Osteoblast (primary cell): ENCODE results near the gene DIAPH2. TPM values are rescaled to one million over a fixed set of nuclear protein-coding genes. Genes with fewer than 3 reads are reported as not detected.

Experiments used
- DNase-seq: peaks from one replicate; pipeline ENCODE4 v3.0.0; 2011; ENCODE audit warnings: low spot score, mixed read lengths; ENCODE audit not compliant: insufficient read length; ENCODE audit errors: missing footprints
- H2AFZ ChIP-seq: 2 replicates; pipeline ENCODE4 v1.6.0; 2011; ENCODE audit warnings: mild to moderate bottlenecking, low read length
- H3K27ac ChIP-seq: 2 replicates; pipeline ENCODE4 v1.5.1; 2011; ENCODE audit warnings: mild to moderate bottlenecking, low read depth, low read length, moderate library complexity
- H3K27me3 ChIP-seq: 2 replicates; pipeline ENCODE4 v1.6.0; 2012; ENCODE audit warnings: mild to moderate bottlenecking, control low read depth, inconsistent platforms, low read length, moderate library complexity; ENCODE audit not compliant: insufficient read depth
- H3K36me3 ChIP-seq: 2 replicates; pipeline ENCODE4 v1.5.1; 2011; ENCODE audit warnings: mild to moderate bottlenecking, low read length, control low read depth, moderate library complexity; ENCODE audit not compliant: insufficient read depth
- H3K4me1 ChIP-seq: 2 replicates; pipeline ENCODE4 v1.5.1; 2011; ENCODE audit warnings: mild to moderate bottlenecking, low read length, control low read depth, moderate library complexity; ENCODE audit not compliant: insufficient read depth
- H3K4me2 ChIP-seq: 2 replicates; pipeline ENCODE4 v1.6.0; 2011; ENCODE audit warnings: mild to moderate bottlenecking, low read length; ENCODE audit not compliant: insufficient read depth
- H3K4me3 ChIP-seq: fragments of 200-600 bp; sonication (generic); 3 replicates; pipeline ENCODE4 v1.5.1; 2012; ENCODE audit warnings: mild to moderate bottlenecking, low read length, inconsistent platforms; ENCODE audit not compliant: insufficient read depth
- H3K79me2 ChIP-seq: 2 replicates; pipeline ENCODE4 v1.6.0; 2012; ENCODE audit warnings: mild to moderate bottlenecking, low read length, control low read depth, inconsistent platforms; ENCODE audit not compliant: insufficient read depth
- H3K9me3 ChIP-seq: 2 replicates; pipeline ENCODE4 v1.5.1; 2011; ENCODE audit warnings: low read depth, low read length, control low read depth
- H4K20me1 ChIP-seq: 2 replicates; pipeline ENCODE4 v1.6.0; 2012; ENCODE audit warnings: mild to moderate bottlenecking, low read length, control low read depth; ENCODE audit not compliant: insufficient read depth
- CTCF ChIP-seq: IDR thresholded peaks from 2 replicates; pipeline ENCODE4 v1.5.1; 2011; ENCODE audit warnings: mild to moderate bottlenecking, low read depth, low read length, moderate library complexity; ENCODE audit errors: extremely low read depth
- total RNA-seq: library from RNA; depleted of rRNA; stranded (reverse); fragments of >200 nt; gene quantifications from 2 replicates; pipeline ENCODE4 v1.2.3, GENCODE V29; 2012

The DIAPH2 gene
- total RNA-seq, 1 donor: 21.0 TPM

GRCh38 chrX:96971812-96972211 lies 287.2 kb downstream of the DIAPH2 start:
- TF ChIP-seq CTCF: no peak
- DNase-seq: no peak
- Histone ChIP-seq H3K4me3 (no peak overlapping the region), H3K27ac (no peak overlapping the region), H3K9me3 (no peaks in the 10 kb centered on the region), H4K20me1 (no peaks in the 10 kb centered on the region), H3K4me2 (no peak overlapping the region), H3K79me2 (no peaks in the 10 kb centered on the region), H2AFZ (no peak overlapping the region), H3K4me1 (no peaks in the 10 kb centered on the region), H3K27me3 (no peaks in the 10 kb centered on the region), H3K36me3 (no peaks in the 10 kb centered on the region)

DNA sequence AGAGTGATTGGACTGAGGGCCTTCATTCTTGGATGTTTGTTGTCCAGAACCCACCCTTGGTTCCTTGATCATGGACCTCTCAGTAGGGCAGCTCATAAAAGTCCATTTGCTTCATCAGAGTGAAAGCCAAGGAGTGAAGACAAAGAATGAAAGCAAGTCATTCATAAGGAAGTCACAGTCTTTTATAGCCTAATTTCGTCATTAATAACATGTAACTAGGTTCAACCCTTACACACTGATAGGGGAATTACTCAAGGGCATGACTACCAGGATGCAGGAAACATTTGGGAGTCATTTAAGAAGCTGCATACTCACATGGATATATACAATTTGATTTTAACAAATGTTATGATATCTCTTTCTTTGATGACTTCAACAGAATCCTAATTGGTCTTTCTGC lies 294.3 kb downstream of the DIAPH2 start:
- Histone ChIP-seq H4K20me1 (no peaks in the 10 kb centered on the region), H3K9me3 (no peaks in the 10 kb centered on the region), H3K27me3 (no peaks in the 10 kb centered on the region), H3K79me2 (no peaks in the 10 kb centered on the region), H3K4me1 (no peaks in the 10 kb centered on the region), H3K27ac (no peak overlapping the region), H3K4me3 (no peak overlapping the region), H3K36me3 (no peaks in the 10 kb centered on the region), H2AFZ (no peak overlapping the region), H3K4me2 (no peak overlapping the region)
- no peak for TF ChIP-seq CTCF
- DNase-seq: no peak

GRCh38 chrX:96979766-96980165 lies 295.1 kb downstream of the DIAPH2 start:
- H3K4me3 ChIP-seq: no peak overlapping the region
- H3K36me3 ChIP-seq: no peaks in the 10 kb centered on the region
- TF ChIP-seq CTCF: no peak
- no peaks in the 10 kb centered on the region for H4K20me1 ChIP-seq
- no peak overlapping the region for H3K27ac ChIP-seq
- H3K27me3 ChIP-seq: no peaks in the 10 kb centered on the region
- H3K9me3 ChIP-seq: no peaks in the 10 kb centered on the region
- no peak overlapping the region for H3K4me2 ChIP-seq
- H3K79me2 ChIP-seq: no peaks in the 10 kb centered on the region
- H3K4me1 ChIP-seq: no peaks in the 10 kb centered on the region
- no peak for DNase-seq
- no peak overlapping the region for H2AFZ ChIP-seq

DNA sequence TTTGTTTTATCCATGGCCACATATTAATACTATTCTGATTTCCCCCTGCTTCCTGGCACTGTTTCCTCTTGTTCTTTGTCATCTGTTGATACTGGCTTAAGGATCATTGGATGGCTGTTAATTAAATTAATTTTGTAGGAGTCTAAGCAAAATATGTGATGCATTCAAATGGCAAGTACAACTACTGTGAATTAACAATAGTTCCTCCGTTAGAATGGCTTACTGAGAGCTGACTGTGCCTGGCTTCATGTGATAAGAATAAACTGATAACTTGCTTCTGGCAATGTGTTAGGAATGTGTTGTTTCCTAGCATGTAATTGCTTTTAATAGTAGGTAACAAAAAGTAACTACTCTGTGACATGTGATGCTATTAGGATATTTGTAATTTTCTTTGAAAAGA lies 297.5 kb downstream of the DIAPH2 start:
- no peaks in the 10 kb centered on the region for H3K9me3 ChIP-seq
- H3K4me3 ChIP-seq: no peak overlapping the region
- no peaks in the 10 kb centered on the region for H3K27me3 ChIP-seq
- no peaks in the 10 kb centered on the region for H3K4me1 ChIP-seq
- no peak overlapping the region for H3K4me2 ChIP-seq
- H3K79me2 ChIP-seq: no peaks in the 10 kb centered on the region
- no peaks in the 10 kb centered on the region for H4K20me1 ChIP-seq
- H3K27ac ChIP-seq: no peak overlapping the region
- no peak overlapping the region for H2AFZ ChIP-seq
- no peak for TF ChIP-seq CTCF
- H3K36me3 ChIP-seq: no peaks in the 10 kb centered on the region
- DNase-seq: no peak
